AG10803 (cell line): ENCODE data around the gene CLSTN2.

Source experiments
- DNase-seq: peaks from one replicate; pipeline ENCODE4 v3.0.0; 2010; ENCODE audit warnings: low read depth
- H3K4me3 ChIP-seq: 2 replicates; pipeline ENCODE4 v1.5.1; 2011; ENCODE audit warnings: mild to moderate bottlenecking, low read length, control low read depth
- CTCF ChIP-seq: conservative IDR thresholded peaks from 2 replicates; pipeline ENCODE4 v1.5.1; 2011; ENCODE audit warnings: mild to moderate bottlenecking, low read length, control low read depth, inconsistent platforms

CLSTN2 gene

GRCh38 chr3:140050396-140050795 is 115.4 kb downstream of the CLSTN2 start:
- TF ChIP-seq CTCF = no peak
- H3K4me3 ChIP-seq = no peak overlapping the region
- no peak for DNase-seq

- H3K4me3 ChIP-seq = no peak overlapping the region
- TF ChIP-seq CTCF = peak; percentile 23
- no peak for DNase-seq
Measured at GRCh38 chr3:140051019-140051957, 116.3 kb downstream of the CLSTN2 start.

- H3K4me3 ChIP-seq = no peak overlapping the region
- TF ChIP-seq CTCF = no peak
- no peak for DNase-seq
Measured at GRCh38 chr3:140052771-140053702, 118.1 kb downstream of the CLSTN2 start.

GRCh38 chr3:140053794-140054193 is 118.8 kb downstream of the CLSTN2 start:
- TF ChIP-seq CTCF = no peak
- no peak overlapping the region for H3K4me3 ChIP-seq
- DNase-seq = no peak

GRCh38 chr3:140055092-140055791 is 120.3 kb downstream of the CLSTN2 start:
- TF ChIP-seq CTCF = no peak
- no peak overlapping the region for H3K4me3 ChIP-seq
- DNase-seq = no peak

- no peak overlapping the region for H3K4me3 ChIP-seq
- no peak for TF ChIP-seq CTCF
- DNase-seq = no peak
Measured at GRCh38 chr3:140056047-140056446, 121.1 kb downstream of the CLSTN2 start.
